ENCODE results near the gene EFNA5.

Gene EFNA5

DNA sequence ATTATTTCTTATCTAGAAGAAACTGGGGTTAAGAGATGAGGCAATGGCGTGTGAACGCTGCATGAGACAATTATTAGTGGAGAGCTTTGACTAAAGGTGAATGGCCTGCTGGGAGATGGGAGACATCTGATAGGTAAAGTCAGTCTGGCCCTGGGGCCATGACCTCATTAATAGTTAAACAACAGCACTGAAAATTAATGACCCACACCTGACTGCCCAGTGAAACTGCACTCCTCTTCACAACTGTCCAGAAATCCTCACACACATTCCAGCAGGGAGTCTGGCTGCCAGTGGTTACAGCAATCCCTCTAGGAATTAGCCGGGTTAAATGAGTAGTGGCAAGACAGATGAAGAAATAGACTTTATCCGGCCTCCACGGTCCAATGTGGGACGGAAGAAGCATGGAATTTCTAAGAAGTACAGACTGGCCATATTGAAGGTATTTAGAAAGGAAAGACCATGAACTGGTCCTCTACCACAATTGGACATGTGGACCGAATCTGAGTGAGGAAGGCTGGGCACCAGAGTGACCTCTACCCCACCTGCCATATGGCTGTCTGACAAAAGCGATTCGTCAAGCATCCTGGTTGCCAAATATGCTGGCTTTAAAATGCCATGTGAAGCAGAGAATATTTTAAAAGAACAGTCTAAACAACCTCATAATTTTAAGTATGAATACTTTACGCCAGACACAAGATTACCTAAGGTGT is 138.4 kb downstream of the EFNA5 start:
- no peaks in the 10 kb centered on the region for H3K9me3 ChIP-seq (ENCODE audit: insufficient read depth, low read length)
- no peak overlapping the region for H3K9ac ChIP-seq (ENCODE audit: insufficient read length, low read depth)
- no peaks in the 10 kb centered on the region for H3K36me3 ChIP-seq (ENCODE audit: insufficient read depth, insufficient read length, low read length)
- DNase-seq (ENCODE audit: low read depth, low spot score): no peak
- no peak overlapping the region for H3K4me3 ChIP-seq (ENCODE audit: insufficient read length, low read depth)
- H3K4me1 ChIP-seq (ENCODE audit: insufficient read depth, insufficient read length): no peaks in the 10 kb centered on the region
- TF ChIP-seq SUZ12 (IDR thresholded peaks at IDR 0.05; ENCODE audit: extremely low read depth, insufficient read depth, insufficient read length): no peak
- TF ChIP-seq ZNF274 (IDR thresholded peaks at IDR 0.05; ENCODE audit: low read depth, low read length): no peak
- no peak for TF ChIP-seq YY1 (IDR thresholded peaks at IDR 0.05; ENCODE audit: insufficient read depth, insufficient read length)
- no peaks in the 10 kb centered on the region for H3K27me3 ChIP-seq (ENCODE audit: insufficient read depth, insufficient read length)

DNA sequence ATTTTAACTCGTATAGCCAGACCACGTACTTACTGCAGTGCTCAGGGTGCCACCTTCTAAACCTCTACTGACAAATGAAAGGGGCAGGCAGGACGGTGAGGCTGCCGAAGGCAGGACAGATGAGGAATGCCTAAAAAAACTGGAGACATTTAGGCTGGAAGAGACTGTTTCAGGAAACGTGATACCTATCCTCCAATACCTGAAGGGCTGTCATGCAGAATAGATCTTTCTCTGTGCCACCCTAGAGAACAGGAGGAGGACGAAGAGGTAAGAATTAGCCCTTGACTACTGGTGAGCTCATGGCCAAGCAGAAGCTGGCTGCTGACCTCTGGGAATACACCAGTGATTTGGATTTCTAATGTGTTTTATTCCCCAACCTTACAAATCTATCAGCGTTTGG is 139.4 kb downstream of the EFNA5 start:
- Histone ChIP-seq H3K4me1 (ENCODE audit: insufficient read depth, insufficient read length) (no peaks in the 10 kb centered on the region), H3K4me3 (ENCODE audit: insufficient read length, low read depth) (no peak overlapping the region), H3K27me3 (ENCODE audit: insufficient read depth, insufficient read length) (no peaks in the 10 kb centered on the region), H3K36me3 (ENCODE audit: insufficient read depth, insufficient read length, low read length) (no peaks in the 10 kb centered on the region), H3K9me3 (ENCODE audit: insufficient read depth, low read length) (no peaks in the 10 kb centered on the region), H3K9ac (ENCODE audit: insufficient read length, low read depth) (no peak overlapping the region)
- DNase-seq (ENCODE audit: low read depth, low spot score): no peak
- TF ChIP-seq YY1 (IDR thresholded peaks at IDR 0.05; ENCODE audit: insufficient read depth, insufficient read length) (no peak), SUZ12 (IDR thresholded peaks at IDR 0.05; ENCODE audit: extremely low read depth, insufficient read depth, insufficient read length) (no peak), ZNF274 (IDR thresholded peaks at IDR 0.05; ENCODE audit: low read depth, low read length) (no peak)

DNA sequence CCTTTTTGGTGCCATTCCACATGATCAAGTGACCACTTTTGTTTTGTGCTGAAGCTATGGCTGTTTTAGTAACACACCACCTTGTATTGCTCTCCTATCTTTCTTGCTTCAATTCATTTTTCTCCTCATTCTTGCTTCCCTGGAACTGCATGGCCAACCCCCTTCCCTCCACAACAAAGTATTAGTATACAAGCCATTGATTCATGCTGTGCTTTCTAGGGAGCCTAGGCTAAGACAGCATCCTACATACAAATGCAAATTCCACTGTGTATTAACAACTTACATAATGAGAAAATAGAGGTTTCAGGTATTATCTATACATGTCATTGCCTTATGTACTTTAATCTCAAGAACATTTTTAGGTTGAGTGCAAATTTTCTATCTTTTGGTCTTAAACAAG is 141.1 kb downstream of the EFNA5 start:
- Histone ChIP-seq H3K36me3 (ENCODE audit: insufficient read depth, insufficient read length, low read length) (no peaks in the 10 kb centered on the region), H3K4me3 (ENCODE audit: insufficient read length, low read depth) (no peak overlapping the region), H3K27me3 (ENCODE audit: insufficient read depth, insufficient read length) (no peaks in the 10 kb centered on the region), H3K9me3 (ENCODE audit: insufficient read depth, low read length) (no peaks in the 10 kb centered on the region), H3K4me1 (ENCODE audit: insufficient read depth, insufficient read length) (no peaks in the 10 kb centered on the region), H3K9ac (ENCODE audit: insufficient read length, low read depth) (no peak overlapping the region)
- no peak for DNase-seq (ENCODE audit: low read depth, low spot score)
- no peak for TF ChIP-seq SUZ12 (IDR thresholded peaks at IDR 0.05; ENCODE audit: extremely low read depth, insufficient read depth, insufficient read length)
- no peak for TF ChIP-seq YY1 (IDR thresholded peaks at IDR 0.05; ENCODE audit: insufficient read depth, insufficient read length)
- TF ChIP-seq ZNF274 (IDR thresholded peaks at IDR 0.05; ENCODE audit: low read depth, low read length): no peak

DNA sequence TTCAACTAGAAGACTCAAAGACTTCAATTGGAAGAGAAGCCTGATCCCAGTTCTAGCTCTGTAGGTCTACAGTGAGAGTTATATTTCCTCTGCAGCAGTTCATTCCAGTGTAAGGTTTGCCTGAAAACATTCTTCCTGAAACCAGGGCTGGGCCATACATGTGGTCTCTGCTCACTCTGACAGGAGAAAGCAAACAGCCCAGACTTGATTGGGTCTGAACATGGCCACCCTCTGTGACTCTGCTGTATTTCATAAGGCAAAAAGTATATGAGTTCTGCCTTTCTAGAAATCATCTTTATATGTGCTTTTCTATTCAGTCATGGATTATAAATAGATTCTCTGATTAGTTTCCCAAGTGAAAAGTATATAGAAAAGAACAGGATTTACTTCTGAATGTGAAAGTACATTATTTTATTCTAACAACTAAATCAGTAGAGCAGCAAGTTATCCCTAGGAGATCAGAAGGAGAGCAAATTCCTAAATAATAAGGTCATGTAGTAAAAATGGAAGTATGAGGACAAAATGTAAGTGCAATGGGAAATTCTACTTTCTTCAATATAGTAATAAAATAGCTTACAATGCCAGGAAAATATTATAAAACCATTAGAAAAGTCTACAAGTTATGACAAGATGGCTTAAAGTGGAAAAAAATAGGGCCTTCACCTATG is 144.3 kb downstream of the EFNA5 start:
- DNase-seq (ENCODE audit: low read depth, low spot score): no peak
- Histone ChIP-seq H3K9me3 (ENCODE audit: insufficient read depth, low read length) (no peaks in the 10 kb centered on the region), H3K4me1 (ENCODE audit: insufficient read depth, insufficient read length) (no peaks in the 10 kb centered on the region), H3K27me3 (ENCODE audit: insufficient read depth, insufficient read length) (no peaks in the 10 kb centered on the region), H3K9ac (ENCODE audit: insufficient read length, low read depth) (no peak overlapping the region), H3K36me3 (ENCODE audit: insufficient read depth, insufficient read length, low read length) (no peaks in the 10 kb centered on the region), H3K4me3 (ENCODE audit: insufficient read length, low read depth) (no peak overlapping the region)
- no peak for TF ChIP-seq SUZ12 (IDR thresholded peaks at IDR 0.05; ENCODE audit: extremely low read depth, insufficient read depth, insufficient read length)
- no peak for TF ChIP-seq ZNF274 (IDR thresholded peaks at IDR 0.05; ENCODE audit: low read depth, low read length)
- TF ChIP-seq YY1 (IDR thresholded peaks at IDR 0.05; ENCODE audit: insufficient read depth, insufficient read length): no peak

DNA sequence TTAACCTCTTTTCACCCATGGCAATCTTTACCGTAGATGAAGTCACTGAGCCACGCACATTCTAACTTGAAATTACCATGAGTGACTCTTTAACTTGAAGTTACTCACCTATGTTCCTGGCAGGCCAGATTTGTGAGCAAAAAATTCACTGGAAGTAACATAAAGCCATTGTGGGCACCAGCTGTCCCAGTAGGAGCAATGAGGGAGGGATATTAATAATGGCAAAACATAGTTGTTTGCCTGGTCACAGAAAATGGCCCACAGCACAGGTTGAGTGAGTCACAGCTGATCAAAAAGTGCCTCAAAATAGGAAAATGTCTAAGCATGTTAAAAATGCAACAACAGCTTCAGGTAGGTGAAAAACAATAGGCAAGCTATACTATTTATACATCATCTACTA is 146.6 kb downstream of the EFNA5 start:
- H3K9ac ChIP-seq (ENCODE audit: insufficient read length, low read depth): no peak overlapping the region
- TF ChIP-seq ZNF274 (IDR thresholded peaks at IDR 0.05; ENCODE audit: low read depth, low read length) (no peak), YY1 (IDR thresholded peaks at IDR 0.05; ENCODE audit: insufficient read depth, insufficient read length) (no peak), SUZ12 (IDR thresholded peaks at IDR 0.05; ENCODE audit: extremely low read depth, insufficient read depth, insufficient read length) (no peak)

DNA sequence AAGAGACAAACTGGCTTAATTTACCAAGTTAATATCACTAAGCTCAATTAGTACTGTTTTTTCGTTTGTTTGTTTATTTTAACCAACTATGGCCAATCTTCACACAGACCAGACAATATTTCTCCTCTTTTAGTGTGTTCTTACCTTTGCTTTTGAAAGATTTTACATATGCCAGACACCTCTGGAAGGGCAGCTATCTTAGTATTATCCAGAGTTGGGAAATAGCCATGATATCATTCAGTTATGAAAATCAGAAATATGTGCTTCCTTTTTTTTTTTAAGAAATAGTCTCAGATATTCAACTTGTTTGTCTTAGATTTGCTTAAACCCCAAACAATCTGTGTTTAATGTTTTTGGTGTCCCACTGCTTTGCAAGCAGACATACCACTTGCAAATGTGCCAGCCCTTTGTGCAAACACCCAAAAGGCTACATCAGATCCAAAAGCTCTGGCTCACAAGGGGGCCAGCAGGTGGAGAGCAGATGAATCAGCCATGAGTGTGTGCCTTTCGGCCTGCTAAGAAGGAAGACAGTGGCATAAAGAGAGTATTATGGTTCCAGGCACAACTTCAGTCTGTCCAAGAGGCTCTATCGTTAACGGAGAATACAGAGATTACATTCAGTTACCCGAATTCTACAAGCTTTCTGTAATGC is 147.6 kb downstream of the EFNA5 start:
- H3K9me3 ChIP-seq (ENCODE audit: insufficient read depth, low read length): no peaks in the 10 kb centered on the region
- no peak for DNase-seq (ENCODE audit: low read depth, low spot score)
- no peak overlapping the region for H3K4me3 ChIP-seq (ENCODE audit: insufficient read length, low read depth)
- TF ChIP-seq SUZ12 (IDR thresholded peaks at IDR 0.05; ENCODE audit: extremely low read depth, insufficient read depth, insufficient read length) (no peak), ZNF274 (IDR thresholded peaks at IDR 0.05; ENCODE audit: low read depth, low read length) (no peak), YY1 (IDR thresholded peaks at IDR 0.05; ENCODE audit: insufficient read depth, insufficient read length) (no peak)
- no peaks in the 10 kb centered on the region for H3K27me3 ChIP-seq (ENCODE audit: insufficient read depth, insufficient read length)
- H3K36me3 ChIP-seq (ENCODE audit: insufficient read depth, insufficient read length, low read length): no peaks in the 10 kb centered on the region
- no peaks in the 10 kb centered on the region for H3K4me1 ChIP-seq (ENCODE audit: insufficient read depth, insufficient read length)
- no peak overlapping the region for H3K9ac ChIP-seq (ENCODE audit: insufficient read length, low read depth)

More for the DNA sequence above, 146.6 kb downstream of the EFNA5 start:
- no peak for DNase-seq (ENCODE audit: low read depth, low spot score)
- Histone ChIP-seq H3K4me1 (ENCODE audit: insufficient read depth, insufficient read length) (no peaks in the 10 kb centered on the region), H3K36me3 (ENCODE audit: insufficient read depth, insufficient read length, low read length) (no peaks in the 10 kb centered on the region), H3K27me3 (ENCODE audit: insufficient read depth, insufficient read length) (no peaks in the 10 kb centered on the region), H3K4me3 (ENCODE audit: insufficient read length, low read depth) (no peak overlapping the region), H3K9me3 (ENCODE audit: insufficient read depth, low read length) (no peaks in the 10 kb centered on the region)

DNA sequence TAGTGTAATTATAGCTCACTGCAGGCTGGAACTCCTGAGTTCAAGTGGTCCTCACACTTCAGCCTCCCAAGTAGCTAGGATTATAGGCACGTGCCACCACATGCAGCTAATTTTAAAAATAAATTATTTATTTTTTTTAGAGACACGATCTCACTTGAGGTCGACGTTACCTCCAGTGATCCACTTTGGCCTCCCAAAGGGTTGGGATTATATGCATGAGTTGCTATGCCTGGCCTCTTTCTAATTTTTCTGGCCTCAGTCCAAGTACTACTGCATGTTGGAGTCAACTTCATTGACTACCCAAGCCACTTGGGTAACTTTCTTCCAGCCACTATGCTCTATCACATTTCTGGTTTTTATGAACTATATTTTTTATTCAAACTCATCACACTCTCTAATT is 148.3 kb downstream of the EFNA5 start:
- H3K4me1 ChIP-seq (ENCODE audit: insufficient read depth, insufficient read length): no peaks in the 10 kb centered on the region
- TF ChIP-seq ZNF274 (IDR thresholded peaks at IDR 0.05; ENCODE audit: low read depth, low read length): no peak
- no peak for TF ChIP-seq YY1 (IDR thresholded peaks at IDR 0.05; ENCODE audit: insufficient read depth, insufficient read length)
- TF ChIP-seq SUZ12 (IDR thresholded peaks at IDR 0.05; ENCODE audit: extremely low read depth, insufficient read depth, insufficient read length): no peak
- no peaks in the 10 kb centered on the region for H3K27me3 ChIP-seq (ENCODE audit: insufficient read depth, insufficient read length)
- no peaks in the 10 kb centered on the region for H3K36me3 ChIP-seq (ENCODE audit: insufficient read depth, insufficient read length, low read length)
- H3K9ac ChIP-seq (ENCODE audit: insufficient read length, low read depth): no peak overlapping the region
- H3K4me3 ChIP-seq (ENCODE audit: insufficient read length, low read depth): no peak overlapping the region
- DNase-seq (ENCODE audit: low read depth, low spot score): no peak
- H3K9me3 ChIP-seq (ENCODE audit: insufficient read depth, low read length): no peaks in the 10 kb centered on the region

Measured in NT2/D1 (cell line).